CD4-positive, alpha-beta T cell treated with Interleukin-15 for 4 hours (primary cell): Measurements from ENCODE around the gene DVL1.

Experiments
- DNase-seq: peaks from one replicate; pipeline ENCODE4 v3.0.0-alpha.2; 2020; ENCODE audit warnings: low spot score

The DVL1 gene

GRCh38 chr1:1310109-1310385 lies 39.2 kb downstream of the DVL1 start:
- no peak for DNase-seq

DNA sequence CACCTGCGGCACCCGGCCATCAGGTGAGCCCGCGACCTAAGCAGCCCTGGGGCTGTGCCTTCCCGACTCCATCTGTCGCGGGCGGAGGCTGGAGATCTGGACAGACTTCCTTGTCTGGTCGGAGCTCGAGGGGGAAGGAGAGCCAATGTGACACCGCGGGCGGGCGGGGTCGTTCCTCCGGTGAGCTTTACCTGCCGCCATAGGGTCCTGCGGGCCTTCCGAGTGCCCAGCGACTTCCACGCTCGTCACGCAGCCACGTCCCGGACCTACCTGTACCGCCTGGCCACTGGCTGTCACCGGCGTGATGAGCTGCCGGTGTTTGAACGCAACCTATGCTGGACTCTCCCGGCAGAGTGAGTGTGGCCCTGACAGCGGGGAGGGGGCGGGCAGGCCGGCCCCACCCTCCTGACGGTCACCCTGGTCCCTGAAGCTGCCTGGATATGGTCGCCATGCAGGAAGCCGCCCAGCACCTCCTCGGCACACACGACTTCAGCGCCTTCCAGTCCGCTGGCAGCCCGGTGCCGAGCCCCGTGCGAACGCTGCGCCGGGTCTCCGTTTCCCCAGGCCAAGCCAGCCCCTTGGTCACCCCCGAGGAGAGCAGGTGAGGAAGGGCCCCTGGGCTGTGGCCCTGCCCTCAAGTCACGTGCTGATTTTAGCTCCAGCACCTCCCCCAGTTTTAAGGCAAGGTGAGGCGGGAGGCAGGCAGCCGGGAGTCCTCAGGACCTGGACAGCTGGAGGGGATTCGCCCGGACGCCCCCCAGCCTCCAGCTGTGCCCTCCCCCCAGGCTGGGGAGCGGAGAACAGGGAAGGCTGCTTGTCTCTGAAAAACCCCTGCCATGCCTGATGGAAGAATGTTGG lies 39.7 kb downstream of the DVL1 start:
- DNase-seq = no peak

DNA sequence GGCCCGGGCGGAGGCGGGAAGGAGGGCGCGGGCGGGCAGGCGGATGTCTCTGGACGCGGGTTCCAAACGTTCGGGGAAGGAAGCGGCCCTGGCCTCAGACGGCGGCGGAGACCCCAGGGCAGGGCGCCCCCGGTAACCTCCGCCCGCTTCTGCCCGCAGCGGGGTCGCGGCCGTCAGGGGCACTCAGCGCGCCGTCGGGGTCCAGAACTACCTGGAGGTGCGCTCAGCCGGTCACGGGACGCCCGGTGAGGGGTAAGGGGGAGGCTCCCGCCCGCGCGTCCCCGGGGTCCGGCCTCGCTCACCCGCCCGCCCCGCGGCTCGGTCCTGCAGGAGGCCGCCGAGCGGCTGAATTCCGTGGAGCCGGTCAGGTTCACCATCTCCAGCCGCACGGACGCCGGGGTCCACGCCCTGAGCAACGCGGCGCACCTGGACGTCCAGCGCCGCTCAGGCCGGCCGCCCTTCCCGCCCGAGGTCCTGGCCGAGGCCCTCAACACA lies 40.4 kb downstream of the DVL1 start:
- DNase-seq = no peak

DNA sequence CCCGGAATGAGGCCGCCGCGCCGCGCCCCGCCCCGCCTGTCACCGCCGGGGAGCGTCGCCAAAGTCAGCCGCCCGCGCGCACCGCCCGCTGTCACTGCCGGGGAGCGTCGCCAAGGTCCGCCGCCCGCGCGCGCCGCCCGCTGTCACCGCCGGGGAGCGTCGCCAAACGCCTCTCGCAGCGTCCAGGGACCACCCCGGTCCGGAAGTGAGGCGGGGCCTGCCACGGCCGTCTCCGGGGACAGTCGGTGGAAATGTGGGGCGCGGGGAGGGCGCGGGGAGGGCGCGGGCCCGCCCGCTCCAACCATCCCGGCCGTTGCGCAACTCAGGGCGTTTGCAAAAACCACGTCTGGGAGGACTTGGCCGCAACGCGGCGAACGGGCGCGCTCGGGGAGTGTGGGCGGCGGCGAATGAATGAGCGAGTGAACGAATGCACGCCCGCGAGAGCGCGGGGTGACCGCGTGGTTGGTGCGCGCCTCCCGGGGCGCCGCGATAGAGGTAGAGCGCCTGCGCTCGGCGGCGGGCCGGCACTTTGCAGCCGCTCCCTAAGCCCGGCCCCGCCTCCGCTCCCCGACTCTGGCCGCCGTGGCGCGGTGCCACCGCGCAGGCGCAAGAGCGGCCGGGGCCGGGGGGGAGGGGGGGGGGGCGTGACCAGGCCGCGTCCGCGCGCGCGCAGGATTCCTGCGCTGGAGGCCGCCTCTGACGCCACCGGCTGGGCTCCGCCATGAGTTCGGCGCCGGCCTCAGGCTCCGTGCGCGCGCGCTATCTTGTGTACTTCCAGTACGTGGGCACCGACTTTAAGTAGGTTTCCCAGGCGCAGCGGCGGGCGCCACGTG lies 41.1 kb downstream of the DVL1 start, which contains the start of the genes ACAP3 and PUSL1:
Gene ACAP3, minus strand, starts transcription at position 8 of the 833 bp plus-strand sequence. CDS start 115 bp downstream, outside the sequence.
Gene PUSL1, plus strand, starts transcription at position 675 of the 833 bp plus-strand sequence. Its CDS starts 47 bp downstream, at position 722.
- DNase-seq = peak; percentile 88

DNA sequence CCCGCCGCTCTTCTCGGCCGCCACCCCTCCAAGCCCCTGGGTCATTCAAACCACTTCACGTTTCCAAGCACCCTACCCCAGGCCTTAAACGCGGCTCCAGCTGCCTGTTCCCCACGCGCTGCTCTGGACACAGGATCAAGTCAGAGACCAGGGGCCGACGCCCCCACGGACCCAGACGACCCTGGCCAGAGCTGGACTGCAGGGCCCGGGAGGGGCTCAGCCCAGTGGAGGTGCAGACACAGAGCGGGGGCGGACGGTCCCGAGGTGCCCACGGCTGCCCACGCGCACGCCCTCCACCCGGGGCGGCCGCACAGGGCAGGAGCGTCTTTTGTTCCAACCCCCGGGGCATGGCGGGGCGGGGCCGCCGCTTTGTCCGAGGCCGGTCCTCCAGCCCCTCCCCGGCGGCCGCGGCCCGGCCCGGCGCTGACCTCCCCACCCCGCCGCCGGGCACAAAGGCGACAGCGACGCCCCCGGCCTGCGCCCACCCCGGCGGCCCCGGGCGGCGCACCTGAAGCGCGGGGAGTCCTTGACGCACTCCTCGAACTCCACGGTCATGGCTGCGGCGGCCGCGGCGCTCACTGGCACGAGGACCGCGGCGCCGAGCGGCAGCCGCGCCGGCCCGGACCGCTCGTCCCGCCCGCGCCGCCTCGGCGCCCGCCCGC lies 41.8 kb downstream of the DVL1 start:
- no peak for DNase-seq

GRCh38 chr1:1306661-1307260 lies 42.5 kb downstream of the DVL1 start:
- DNase-seq = no peak

- DNase-seq = no peak
These were observed 43.1 kb downstream of the DVL1 start for GRCh38 chr1:1306070-1306660.

DNA sequence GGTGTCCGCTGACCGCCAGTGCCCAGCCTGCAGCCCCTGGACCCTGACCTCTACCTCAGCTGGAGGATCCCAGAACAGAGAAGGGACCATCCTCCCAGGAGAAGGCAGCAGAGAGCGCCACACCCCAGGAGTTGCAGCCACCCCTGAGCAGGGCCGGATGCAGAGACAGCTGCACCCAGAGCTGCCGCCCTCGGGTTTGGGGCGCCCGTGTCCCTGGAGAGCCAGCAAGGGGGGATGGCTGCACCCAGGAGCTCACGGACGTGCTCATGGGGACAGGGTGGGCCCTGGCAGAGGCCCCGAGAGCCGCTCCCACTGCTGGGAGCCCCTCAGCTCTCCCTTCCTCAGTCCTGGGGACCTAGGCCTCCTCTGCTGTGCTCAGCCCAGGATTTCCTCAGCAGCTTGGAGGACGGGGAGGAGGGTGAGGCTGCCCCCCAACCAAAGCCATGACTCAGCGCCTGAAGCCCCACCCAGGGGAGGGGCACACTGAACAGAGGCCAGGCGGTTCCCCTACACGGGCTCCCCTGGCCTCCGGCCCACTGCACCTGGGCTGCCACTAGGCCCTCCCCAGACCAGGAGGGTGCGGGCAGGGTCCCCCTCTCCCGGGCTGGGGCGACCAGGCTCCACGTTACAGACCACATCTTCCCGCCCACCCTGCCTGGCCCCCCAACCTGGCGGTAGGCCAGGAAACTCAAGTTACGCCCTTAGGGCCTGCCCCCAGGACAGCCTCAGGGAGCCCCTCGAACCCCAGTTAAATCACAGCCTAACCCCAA lies 43.7 kb downstream of the DVL1 start:
- DNase-seq = peak; percentile 78

DNA sequence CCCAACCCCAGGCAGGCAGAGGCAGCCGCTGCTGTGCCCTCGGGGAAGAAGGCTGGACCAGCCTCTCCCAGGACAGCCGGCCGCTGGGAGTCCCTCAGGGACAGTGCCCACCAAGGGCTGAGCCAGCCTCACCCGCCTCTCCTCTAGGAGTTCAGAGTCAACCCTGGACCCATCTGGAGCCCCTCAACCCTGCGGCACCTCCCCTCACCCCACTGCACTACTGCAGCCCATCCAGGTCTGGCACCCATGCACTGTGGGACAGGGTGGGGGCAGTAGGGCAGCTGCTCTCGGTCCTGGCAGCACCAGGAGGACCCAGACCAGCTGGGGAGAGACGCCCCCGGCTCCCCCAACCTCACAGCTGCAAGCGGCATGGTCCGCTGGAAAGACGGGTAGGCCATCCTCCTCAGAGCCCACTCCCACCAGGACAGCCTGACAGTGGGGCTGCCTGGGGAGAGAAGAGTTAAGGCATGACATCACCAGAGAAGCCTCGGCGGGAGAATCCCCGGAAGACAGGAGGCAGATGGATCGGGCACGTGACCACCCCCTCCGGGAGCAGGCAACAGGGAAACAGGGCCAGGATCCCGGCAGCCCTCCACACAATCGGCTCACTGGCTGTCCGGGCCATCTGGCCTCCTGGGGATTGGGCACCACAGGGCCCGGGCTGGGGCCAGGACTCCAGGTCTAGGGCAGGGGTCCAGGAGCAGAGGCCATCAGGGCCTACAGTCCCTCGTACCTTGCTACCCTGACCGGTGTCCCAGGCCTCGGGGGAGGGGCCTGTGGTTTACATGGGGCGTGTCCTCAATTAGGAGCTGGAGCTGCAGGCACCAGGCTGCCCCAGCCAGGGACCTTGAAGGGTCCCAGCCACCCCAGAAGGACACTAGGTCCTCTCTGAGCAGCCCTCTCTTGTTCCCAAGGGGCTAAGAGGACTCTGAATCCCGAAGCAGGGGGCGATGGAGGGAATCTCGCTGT lies 44.6 kb downstream of the DVL1 start:
- DNase-seq = no peak

GRCh38 chr1:1303736-1304135 lies 45.5 kb downstream of the DVL1 start:
- DNase-seq = no peak

GRCh38 chr1:1302951-1303509 lies 46.2 kb downstream of the DVL1 start:
- DNase-seq = no peak

DNA sequence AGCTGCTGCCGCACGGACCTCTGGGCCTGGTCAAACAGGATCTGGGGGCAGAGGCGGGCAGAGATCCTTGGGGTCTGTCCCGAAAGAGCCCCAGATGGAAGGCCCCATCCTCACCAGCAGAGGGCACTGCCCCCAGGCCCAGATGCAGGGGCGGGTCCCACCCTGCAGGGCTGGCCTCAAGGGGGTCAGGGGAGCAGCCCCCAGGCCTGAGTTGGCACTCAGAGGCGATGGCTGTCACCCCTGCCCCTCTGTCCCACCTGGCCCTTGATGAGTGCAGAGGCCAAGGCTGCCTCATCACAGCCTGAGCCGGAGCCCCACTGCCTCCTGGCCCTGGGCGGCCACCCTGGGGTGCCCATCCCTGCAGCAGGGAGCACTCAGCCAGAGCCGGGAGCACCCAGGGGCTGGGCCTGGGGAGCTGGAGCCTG lies 47.2 kb downstream of the DVL1 start:
- no peak for DNase-seq

- DNase-seq = no peak
These were observed 48.9 kb downstream of the DVL1 start for GRCh38 chr1:1300352-1300739.

GRCh38 chr1:1299686-1300351 lies 49.4 kb downstream of the DVL1 start:
- DNase-seq = no peak

DNA sequence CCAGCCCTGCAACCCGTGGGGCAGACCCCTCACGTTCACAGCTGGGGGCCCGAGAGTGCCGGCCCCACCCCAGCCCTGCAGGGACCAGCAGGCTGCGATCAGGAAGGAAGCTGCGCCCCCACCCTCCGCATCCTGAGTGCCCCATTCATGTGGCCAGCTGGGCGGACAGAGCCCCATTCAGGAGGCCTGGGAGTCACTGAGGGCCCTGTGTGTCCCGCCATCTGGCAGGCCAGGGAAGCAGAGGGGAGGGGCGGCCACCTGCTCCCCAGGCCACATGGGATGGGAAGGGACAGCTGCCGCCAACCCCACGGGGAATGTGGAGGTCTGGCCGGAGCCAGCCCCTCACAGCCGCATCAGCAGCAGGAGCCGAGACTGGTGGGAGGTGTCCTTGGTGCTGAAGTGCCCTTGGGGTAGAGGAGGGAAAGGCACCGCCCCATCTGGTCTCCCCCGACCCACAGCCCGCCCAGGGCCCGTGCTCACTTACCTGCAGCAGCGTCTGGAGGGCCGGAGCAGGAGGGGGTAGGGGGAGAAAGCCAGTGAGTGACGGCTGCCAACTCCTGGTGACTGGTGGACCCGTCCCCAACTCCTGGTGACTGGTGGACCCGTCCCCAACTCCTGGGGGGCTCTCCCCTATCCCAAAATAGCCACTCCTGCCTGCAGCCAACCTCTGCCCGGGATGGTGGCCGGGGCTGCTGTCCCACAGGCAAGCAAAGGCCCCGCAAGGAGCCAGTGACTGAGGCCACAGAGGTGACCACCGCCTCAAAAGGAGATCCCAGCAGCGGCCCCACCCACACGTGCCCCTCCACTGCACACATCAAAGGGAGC lies 50.1 kb downstream of the DVL1 start:
- DNase-seq = no peak

- no peak for DNase-seq
These were observed 51.3 kb downstream of the DVL1 start for GRCh38 chr1:1297802-1298424.
